Heart left ventricle (tissue), 13 donors: ENCODE results near the gene PRDM5.

Source experiments
- POLR2A ChIP-seq, 2 donors: fragments of 450-650 bp; IDR thresholded peaks; one replicate each; pipeline ENCODE4 v1.6.1; 2017; ENCODE audit warnings: antibody characterized with exemption in 2 of 2, mild to moderate bottlenecking in 2 of 2, moderate library complexity in 2 of 2
- TF ChIP-seq, protein P1 (sequence below), 12 donors: fragments of 200-600 bp; sonication (generic) in 4 of 12; IDR thresholded peaks; one replicate each; pipeline versions ENCODE4 v1.5.0 to v1.8.0; 2018 to 2022; ENCODE audit warnings: antibody characterized with exemption in 12 of 12, mild to moderate bottlenecking in 5 of 12
- donor health status: ischemic (EF 13 %, LVEDD 7.1; RV severe dilation, severe dysfunction).
- donor health status: DM: no; HTN: yes; CAD: no.
- donor health status: DM: no; HTN: no; CAD: no.
- donor health status: ischemic (EF 25% LVEDD 6.9; RV normal size, moderate dysfunction).
- donor health status: ischemic (EF 25% LVEDD 5.7; RV mildly dilated, moderate dysfunction).
- donor health status: ischemic (EF 35%, LVEDD 5.7; RV mildly dilated, moderate dysfunction).
- donor health status: nonischemic (EF 11% LVEDD 7.7; RV severe dilation, severe dysfunction).
- donor health status: DM: yes; HTN: yes; CAD: no.
- donor health status: PGD.
- donor health status: ischemic (EF 29% LVEDD 5.4; RV normal size, mild dysfunction).
- donor health status: nonischemic (EF 23%, LVEDD 6.1; RV moderate dilation, normal function).

- TF ChIP-seq, protein P1, sequence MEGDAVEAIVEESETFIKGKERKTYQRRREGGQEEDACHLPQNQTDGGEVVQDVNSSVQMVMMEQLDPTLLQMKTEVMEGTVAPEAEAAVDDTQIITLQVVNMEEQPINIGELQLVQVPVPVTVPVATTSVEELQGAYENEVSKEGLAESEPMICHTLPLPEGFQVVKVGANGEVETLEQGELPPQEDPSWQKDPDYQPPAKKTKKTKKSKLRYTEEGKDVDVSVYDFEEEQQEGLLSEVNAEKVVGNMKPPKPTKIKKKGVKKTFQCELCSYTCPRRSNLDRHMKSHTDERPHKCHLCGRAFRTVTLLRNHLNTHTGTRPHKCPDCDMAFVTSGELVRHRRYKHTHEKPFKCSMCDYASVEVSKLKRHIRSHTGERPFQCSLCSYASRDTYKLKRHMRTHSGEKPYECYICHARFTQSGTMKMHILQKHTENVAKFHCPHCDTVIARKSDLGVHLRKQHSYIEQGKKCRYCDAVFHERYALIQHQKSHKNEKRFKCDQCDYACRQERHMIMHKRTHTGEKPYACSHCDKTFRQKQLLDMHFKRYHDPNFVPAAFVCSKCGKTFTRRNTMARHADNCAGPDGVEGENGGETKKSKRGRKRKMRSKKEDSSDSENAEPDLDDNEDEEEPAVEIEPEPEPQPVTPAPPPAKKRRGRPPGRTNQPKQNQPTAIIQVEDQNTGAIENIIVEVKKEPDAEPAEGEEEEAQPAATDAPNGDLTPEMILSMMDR (IDR thresholded peaks at IDR 0.05) = no peak
- TF ChIP-seq POLR2A (IDR thresholded peaks at IDR 0.05) = no peak
These were observed 40.7 kb downstream of the PRDM5 start for GRCh38 chr4:120881846-120882245.
